Caki2 (cell line): ENCODE results near the gene DLG1. TPM values are rescaled to one million over a fixed set of nuclear protein-coding genes. Genes with fewer than 3 reads are reported as not detected.
A peak's percentile ranks its signal among the peaks of the same experiment; 100 is the strongest.
"Not testable (repeated sequence)": the region's sequence is repeated elsewhere in the genome, so short reads cannot be mapped to it uniquely, and the experiment has no call there.

Experiments
- DNase-seq: peaks from one replicate; pipeline ENCODE4 v3.0.0-alpha.2; 2015; ENCODE audit warnings: low read depth
- in situ Hi-C: cut with HindIII; loops from 2 replicates; pipeline ENCODE4 v1.10.0; 2016; ENCODE audit warnings: low sequenced_read_pairs, low pct_unique_long_range_greater_than_20kb, mixed read lengths
- total RNA-seq: library from RNA; depleted of rRNA; stranded (reverse); fragments of >200 nt; shearing (Covaris generic); gene quantifications from 2 replicates; pipeline ENCODE4 v1.2.3, GENCODE V29; 2014; ENCODE audit warnings: low replicate concordance

Gene DLG1
- total RNA-seq, 1 experiment from 2014 or later: 17.4 TPM

- DNase-seq: no peak
- in situ Hi-C loops: no loop called here
These were observed 95.7 kb downstream of the DLG1 start for GRCh38 chr3:197202694-197203093.

GRCh38 chr3:197201791-197202452 is 96.5 kb downstream of the DLG1 start:
- in situ Hi-C loops: no loop called here
- DNase-seq: no peak

GRCh38 chr3:197200856-197201255 is 97.6 kb downstream of the DLG1 start:
- in situ Hi-C loops, DNase-seq: not testable (repeated sequence)

DNA sequence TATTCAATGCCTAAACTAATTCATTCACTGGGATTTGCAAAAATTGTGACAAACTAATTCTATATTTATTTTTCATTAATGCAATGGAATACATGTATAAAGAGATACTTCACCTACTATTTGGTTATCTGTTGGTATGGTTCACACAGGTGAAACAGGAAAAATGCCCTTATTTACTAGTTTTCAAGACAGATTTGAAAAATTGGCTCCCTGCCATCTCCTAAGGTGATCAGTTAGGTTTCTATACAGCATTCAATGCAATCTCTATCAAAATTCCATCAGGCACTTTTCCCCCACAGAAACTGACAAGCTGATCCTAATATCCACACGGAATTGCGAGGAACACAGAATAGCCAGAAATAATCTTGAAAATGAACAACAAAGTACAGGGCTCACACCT is 101.1 kb downstream of the DLG1 start:
- DNase-seq: no peak
- in situ Hi-C loops: no loop called here

- no peak for DNase-seq
- in situ Hi-C loops: no loop called here
These were observed 102.2 kb downstream of the DLG1 start for GRCh38 chr3:197196192-197196591.

GRCh38 chr3:197195326-197195725 is 103.1 kb downstream of the DLG1 start:
- no peak for DNase-seq
- in situ Hi-C loops: no loop called here

GRCh38 chr3:197193759-197194158 is 104.7 kb downstream of the DLG1 start:
- in situ Hi-C loops, DNase-seq: not testable (repeated sequence)

DNA sequence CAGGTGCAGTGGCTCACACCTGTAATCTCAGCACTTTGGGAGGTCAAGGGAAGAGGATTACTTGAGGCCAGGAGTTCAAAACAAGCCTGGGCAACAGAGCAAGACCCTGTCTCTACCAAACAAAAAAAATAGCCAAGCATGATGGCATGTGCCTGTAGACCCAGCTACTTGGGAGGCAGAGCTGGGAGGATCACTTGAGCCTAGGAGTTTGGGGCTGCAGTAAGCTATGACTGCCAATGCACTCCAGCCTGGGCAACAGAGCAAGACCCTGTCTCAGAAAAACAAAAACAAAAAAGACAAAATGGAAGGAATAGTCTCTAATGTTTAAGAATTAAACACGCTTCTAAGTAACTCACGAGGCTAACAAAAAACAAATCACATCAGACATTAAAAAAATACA is 106.5 kb downstream of the DLG1 start:
- DNase-seq: no peak
- in situ Hi-C loops: no loop called here

- no peak for DNase-seq
- in situ Hi-C loops: no loop called here
These were observed 108.8 kb downstream of the DLG1 start for GRCh38 chr3:197189623-197190022.

GRCh38 chr3:197188963-197189362 is 109.4 kb downstream of the DLG1 start:
- no peak for DNase-seq
- in situ Hi-C loops: no loop called here

DNA sequence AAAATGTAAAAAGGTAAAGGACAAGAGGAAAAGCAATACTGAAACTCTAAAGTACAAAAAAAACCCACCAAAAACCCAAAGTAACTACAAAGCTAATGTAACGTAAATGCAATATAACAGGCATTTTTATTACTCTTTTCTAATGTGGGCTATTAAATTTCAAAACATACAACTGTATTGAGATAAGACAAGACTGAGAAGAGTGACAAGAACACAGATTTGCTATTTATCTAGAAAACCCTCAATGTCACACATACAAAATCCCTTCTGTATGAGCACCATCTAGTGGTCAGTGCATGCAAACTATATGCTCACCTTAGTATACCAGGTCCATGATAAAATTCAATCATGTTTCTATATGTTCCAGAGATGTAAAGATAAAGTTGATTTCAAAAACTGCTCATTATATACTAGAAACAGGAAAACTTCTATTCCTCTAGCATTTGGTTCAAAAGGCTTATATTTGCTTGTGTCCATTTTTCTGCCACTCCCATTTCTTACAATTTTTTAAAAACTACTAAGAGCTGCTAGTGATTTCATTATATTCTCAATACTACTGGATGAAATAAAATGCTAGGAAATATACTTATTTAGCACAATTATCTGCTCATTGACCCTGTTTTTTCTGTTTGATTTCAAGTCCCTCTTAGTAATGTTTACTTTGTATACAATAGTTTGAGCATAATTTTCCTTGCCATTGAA is 111.4 kb downstream of the DLG1 start:
- in situ Hi-C loops: no loop called here
- DNase-seq: peak; percentile 41

GRCh38 chr3:197183582-197183981 is 114.8 kb downstream of the DLG1 start:
- DNase-seq: no peak
- in situ Hi-C loops: no loop called here

DNA sequence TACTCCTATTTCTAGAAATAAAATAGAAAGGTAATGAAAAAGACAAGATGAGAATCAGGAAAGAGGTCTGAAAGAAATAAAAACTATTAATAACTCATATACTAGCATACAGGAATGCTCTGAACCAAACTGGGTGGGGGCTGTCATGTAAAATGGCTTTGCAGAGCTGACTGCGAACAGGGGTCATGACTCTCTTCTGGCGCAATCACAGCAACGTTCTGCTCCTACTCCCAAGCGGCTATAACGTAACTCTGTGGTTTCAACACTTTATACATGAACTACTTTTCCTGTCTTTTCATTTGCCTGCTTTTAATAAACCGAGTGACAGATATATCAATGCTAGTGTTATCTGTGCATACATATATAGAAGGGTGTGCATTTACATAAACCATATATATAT is 116.7 kb downstream of the DLG1 start:
- no peak for DNase-seq
- in situ Hi-C loops: no loop called here

DNA sequence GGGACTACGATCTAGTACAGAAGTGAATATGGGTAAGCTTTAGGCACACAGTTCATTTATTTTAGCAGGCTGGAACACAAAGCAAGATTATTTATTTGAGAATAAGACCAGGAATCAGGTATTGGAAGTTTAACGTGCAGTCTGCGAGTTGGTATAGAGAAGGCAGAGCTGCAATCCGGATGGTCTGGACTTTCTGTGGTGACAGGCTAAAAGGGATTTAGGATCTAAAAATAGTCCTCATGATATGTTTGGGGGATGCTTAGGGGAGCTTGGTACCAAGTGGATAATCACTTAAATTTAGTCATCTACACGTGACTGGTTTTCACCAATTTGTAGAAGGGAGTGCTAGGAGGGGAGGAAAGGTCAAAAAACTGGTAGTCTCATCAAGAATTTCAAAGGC is 119.4 kb downstream of the DLG1 start:
- no peak for DNase-seq
- in situ Hi-C loops: no loop called here

DNA sequence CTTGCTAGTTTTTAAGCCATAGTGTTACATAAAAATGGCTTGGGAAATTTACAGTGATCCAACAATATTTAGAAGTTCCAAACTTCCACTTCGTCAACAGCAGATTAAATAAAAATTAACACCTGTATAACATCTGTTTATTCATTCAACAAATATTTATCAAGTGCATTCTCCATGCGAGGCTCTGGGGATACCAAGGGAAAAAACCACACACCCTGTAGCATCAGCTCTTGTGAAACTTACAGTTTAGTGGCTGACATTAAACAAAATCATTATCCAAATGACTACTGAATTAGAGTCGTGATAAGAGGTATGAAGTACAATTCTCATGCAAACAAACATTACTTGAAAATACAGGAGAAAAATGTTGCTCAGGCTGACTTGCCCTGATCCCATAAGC is 122.9 kb downstream of the DLG1 start:
- in situ Hi-C loops: no loop called here
- DNase-seq: no peak

GRCh38 chr3:197174927-197175326 is 123.5 kb downstream of the DLG1 start:
- in situ Hi-C loops: no loop called here
- no peak for DNase-seq

GRCh38 chr3:197173620-197174019 is 124.8 kb downstream of the DLG1 start:
- in situ Hi-C loops: no loop called here
- DNase-seq: no peak

DNA sequence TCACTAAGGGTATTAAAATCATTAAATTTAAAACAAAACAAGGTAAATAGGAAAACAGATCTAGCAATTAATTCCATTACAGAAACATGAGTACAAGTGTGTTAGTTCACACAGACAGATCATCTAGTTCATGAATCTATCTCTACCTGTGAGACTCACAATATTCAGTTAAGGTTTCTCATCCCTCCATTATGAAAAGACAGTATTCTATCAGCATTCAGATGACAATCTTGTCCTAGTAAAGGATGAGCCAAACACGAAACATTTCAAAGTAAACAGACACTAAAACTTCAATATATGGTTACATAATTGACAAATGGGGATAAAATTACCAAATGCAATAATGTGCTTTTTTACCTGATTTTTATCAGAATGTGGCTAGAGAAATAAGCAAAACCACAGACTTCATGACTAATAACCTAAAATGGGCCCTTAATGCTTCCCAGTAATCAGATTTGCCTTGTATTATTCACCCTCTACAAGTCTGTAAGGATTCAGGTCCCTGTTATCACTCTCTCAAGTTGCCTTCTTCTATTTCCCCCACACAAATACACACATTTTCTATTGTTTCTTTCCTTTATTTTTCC is 126.8 kb downstream of the DLG1 start:
- DNase-seq: no peak
- in situ Hi-C loops: no loop called here

DNA sequence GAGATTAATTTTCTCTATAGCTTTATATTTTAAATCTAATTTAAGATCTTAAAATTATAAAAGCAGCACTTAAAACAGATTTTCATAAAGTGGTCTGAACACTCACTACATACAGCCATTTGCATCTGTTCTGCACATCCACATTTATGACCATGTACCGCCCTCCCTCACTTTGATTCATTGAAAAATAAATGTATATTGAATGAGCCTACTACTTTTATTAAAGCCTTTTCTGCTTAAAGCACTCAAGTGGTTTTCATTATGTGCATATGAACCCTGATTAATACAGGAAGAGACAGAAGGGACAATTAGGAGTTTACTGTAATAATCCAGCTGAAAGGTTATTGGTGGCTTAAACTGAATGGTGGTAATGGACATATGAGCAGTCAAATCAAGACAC is 129.4 kb downstream of the DLG1 start:
- no peak for DNase-seq
- in situ Hi-C loops: no loop called here

- in situ Hi-C loops: no loop called here
- DNase-seq: peak; percentile 22
These were observed 129.8 kb downstream of the DLG1 start for GRCh38 chr3:197168606-197169005.
